Mammary epithelial cell (primary cell): ENCODE measurements around the gene S100B.
"Not testable (repeated sequence)": the region's sequence is repeated elsewhere in the genome, so short reads cannot be mapped to it uniquely, and the experiment has no call there.

Experiments
- EZH2 ChIP-seq: IDR thresholded peaks from 2 replicates; pipeline ENCODE4 v1.6.1; 2012; ENCODE audit warnings: low read length, inconsistent platforms, borderline replicate concordance
- TF ChIP-seq, protein P1 (sequence below), 2 donors: IDR thresholded peaks in 1 of 2; conservative IDR thresholded peaks in 1 of 2; 2 replicates each; pipeline ENCODE4 v1.5.1; 2011 to 2012; ENCODE audit warnings: inconsistent platforms in 2 of 2, low read length in 2 of 2, mild to moderate bottlenecking in 2 of 2, control low read depth in 1 of 2, low read depth in 1 of 2; ENCODE audit not compliant: insufficient read depth in 1 of 2; ENCODE audit errors: extremely low read depth in 1 of 2

DNA sequence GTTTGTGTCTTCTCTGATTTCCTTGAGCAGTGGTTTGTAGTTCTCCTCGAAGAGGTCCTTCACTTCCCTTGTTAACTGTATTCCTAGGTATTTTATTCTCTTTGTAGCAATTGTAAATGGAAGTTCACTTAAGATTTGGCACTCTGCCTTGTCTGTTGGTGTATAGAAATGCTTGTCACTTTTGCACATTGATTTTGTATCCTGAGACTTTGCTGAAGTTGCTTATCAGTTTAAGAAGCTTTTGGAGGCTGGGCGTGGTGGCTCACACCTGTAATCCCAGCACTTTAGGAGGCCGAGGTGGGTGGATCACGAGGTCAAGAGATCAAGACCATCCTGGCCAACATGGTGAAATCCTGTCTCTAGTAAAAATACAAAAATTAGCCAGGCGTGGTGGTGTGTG, 27.1 kb downstream of the S100B start:
- TF ChIP-seq EZH2, result not testable (repeated sequence)
- TF ChIP-seq, protein P1, sequence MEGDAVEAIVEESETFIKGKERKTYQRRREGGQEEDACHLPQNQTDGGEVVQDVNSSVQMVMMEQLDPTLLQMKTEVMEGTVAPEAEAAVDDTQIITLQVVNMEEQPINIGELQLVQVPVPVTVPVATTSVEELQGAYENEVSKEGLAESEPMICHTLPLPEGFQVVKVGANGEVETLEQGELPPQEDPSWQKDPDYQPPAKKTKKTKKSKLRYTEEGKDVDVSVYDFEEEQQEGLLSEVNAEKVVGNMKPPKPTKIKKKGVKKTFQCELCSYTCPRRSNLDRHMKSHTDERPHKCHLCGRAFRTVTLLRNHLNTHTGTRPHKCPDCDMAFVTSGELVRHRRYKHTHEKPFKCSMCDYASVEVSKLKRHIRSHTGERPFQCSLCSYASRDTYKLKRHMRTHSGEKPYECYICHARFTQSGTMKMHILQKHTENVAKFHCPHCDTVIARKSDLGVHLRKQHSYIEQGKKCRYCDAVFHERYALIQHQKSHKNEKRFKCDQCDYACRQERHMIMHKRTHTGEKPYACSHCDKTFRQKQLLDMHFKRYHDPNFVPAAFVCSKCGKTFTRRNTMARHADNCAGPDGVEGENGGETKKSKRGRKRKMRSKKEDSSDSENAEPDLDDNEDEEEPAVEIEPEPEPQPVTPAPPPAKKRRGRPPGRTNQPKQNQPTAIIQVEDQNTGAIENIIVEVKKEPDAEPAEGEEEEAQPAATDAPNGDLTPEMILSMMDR (conservative IDR thresholded peaks at IDR 0.05 in 1 of 2, IDR thresholded peaks at IDR 0.05 in 1 of 2; ENCODE audit: extremely low read depth in 1 of 2, insufficient read depth in 1 of 2, low read depth in 1 of 2, low read length in 2 of 2), result not testable (repeated sequence)
